NCI-H128 (cell line): ENCODE data around the gene KHDRBS1.
"Not testable (repeated sequence)": the region's sequence is repeated elsewhere in the genome, so short reads cannot be mapped to it uniquely, and the experiment has no call there.

ENCODE experiments used
- DNase-seq: peaks from one replicate; lab custom pipeline; 2025; ENCODE audit not compliant: unreplicated experiment; lab: John Stamatoyannopoulos, UW

The KHDRBS1 gene

DNA sequence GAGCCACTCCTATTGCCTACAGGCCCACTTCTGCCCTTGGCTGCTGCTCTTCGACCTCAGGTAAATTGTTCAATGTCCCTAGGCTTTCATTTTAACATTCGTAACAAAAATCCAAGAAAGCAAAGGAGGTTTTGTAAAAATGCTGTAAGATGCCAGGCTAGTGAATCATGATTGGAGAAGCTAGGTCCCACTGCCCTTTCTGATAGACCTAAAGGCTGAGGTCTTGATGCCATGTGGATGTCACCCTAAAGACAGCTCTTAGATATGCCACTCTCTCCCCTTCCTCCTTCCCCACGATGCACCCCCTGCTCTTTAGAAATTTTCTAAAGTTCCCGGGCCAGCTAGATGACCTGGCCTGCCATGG lies 49.2 kb downstream of the KHDRBS1 start:
- DNase-seq = no peak

DNA sequence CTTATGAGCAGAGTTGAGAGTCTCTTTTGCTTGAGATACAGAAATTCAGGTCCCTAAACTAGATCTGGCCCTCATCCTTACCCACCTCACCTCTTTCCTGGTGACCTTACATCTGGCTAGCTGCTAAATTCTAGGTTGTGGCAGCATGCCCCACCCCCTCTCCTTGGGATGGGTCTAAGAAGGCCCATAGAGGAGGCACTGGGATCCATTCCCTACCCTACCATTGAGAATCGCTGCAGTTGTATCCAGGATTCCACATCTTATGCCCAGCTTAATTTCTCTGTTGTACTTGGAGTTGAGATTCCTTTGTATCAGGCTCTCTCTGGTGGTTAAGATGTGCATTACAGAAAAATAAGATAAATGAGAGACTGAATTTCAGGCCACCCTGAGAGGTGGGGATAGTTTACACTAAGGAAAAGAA lies 49.6 kb downstream of the KHDRBS1 start:
- DNase-seq = peak; percentile 38

- not testable (repeated sequence) for DNase-seq
These were observed 52.2 kb downstream of the KHDRBS1 start for GRCh38 chr1:32065613-32066488.

DNA sequence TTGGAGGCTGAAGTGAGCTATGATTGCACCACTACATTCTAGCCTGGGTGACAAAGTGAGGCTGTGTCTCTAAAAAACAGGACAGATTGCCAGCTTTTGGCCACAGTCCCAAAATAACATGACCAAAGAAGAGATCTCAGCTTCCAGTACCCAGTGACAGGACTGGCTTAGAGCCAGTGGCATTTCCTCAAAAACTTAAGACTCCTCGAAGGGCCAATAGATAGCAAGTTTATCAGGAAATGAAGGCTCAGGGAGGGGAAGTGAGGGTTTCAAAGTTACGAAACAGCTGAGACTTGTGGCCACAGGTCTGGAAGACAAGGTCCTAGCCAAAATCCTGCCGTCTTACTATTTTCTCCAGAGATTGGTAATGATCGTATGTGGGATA lies 52.8 kb downstream of the KHDRBS1 start:
- no peak for DNase-seq

DNA sequence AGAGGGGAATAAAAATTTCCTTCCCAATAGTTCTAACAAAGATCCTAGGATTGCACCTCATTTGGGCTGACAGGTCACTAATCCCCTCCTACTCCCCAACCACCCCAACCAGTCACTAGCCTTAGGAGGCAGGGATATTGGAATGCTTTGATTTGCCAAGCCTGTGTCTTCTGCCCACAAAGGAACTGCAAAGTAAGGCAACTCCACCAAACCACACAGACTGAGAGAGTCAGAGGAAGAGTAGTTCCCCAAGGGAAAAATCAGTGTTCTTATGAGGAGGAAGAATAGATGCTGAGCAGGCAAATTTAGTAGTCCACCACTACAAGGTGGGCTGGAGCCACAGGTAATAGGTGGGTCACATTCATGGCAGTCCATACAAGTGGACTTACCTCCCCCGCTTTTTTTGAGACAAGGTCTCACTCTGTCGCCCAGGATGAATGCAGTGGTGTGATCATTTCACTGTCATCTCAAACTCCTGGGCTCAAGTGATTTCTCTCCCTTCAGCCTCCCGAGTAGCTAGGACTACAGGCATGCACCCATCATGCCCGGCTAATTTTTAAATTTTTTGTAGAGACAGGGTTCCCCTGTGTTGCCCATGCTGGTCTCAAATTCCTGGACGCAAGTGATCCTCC lies 55.4 kb downstream of the KHDRBS1 start:
- no peak for DNase-seq

DNA sequence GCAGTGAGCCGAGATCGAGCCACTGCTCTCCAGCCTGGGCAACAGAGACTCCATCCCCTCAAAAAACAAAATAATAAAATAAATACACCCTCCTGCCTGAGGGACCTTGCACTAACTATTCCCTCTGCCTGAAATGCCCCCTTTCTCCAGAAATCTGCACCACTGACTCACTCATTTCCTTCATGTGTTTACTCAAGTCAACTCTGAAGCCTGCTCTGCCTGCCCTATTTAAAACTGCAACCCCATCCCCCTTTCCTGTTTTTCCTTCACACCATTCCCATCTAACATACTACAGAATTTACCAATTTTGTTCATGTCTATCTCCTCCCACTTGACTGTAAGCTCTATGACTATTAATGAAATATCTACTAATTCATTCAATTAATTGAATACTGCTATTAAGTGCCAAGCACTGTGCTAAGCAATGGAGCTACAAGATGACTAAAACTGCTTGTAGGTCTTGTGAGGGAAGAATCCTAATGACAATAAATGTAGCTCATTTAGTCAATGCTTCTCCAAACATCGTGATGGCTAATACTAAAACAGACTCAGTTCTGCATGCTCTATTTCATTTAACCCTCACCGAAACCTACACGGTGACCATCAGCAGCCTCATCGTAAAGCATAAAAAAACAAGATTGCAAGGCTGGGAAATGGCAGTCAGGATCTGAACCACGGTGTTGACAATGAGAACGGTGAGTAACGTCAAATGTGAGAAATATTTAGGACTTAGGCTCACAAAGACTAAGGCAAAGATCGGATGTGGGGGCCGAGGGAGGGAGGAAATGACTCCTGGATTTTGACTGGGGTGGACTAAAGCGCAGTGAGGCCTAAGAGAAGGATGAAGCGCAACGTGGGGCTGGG lies 58.3 kb downstream of the KHDRBS1 start:
- no peak for DNase-seq

GRCh38 chr1:32072622-32073298 lies 59.1 kb downstream of the KHDRBS1 start, which contains the start of gene TMEM39B:
TSS of gene TMEM39B (plus strand) at chr1:32072939. CDS start at chr1:32073048, 109 bp downstream.
- peak; percentile 97 for DNase-seq

DNA sequence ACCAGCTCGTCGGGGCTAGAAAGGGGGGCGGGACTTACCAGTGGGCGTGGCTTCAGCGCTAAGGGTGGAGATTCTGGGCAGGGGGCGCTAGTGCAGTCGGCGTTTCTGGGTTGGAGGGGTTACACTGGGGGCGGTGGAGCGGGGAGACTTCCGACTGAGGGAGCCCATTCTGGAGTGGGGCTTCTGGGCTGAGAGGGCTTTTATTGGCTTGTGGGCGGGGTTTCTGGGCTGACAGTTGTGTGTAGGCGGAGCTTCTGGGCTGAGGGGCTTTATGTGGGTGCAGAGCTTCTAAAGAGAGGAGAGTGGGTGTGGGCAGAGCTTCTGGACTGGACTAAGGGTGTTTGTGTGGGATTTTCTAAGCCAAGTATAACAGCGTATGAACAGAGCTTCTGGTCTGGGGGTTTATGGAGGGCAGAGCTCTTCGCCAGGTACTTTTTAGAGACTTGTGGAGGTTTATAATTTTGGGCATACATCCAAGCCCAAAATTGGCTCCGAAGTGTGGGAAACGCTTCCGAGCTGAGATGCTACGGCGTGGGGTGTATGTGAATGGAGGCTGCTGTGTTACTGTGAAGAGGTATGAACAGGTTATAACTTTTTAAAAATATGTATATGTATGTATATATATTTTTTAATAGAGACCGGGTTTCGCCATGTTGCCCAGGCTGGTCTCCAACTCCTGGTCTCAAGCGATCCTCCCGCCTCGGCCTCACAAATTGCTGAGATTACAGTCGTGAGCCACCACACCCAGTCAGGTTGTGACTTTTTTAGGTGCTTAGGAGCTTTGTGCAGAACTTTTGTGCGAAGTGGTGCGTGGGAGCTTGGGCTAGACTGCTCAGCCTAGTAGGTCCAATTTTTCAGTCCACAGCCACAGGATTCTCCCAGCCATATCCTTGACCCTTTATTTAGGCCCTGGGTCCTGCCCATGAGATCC lies 59.9 kb downstream of the KHDRBS1 start:
- DNase-seq = peak; percentile 92

- no peak for DNase-seq
These were observed 61.2 kb downstream of the KHDRBS1 start for GRCh38 chr1:32074841-32075240.

DNA sequence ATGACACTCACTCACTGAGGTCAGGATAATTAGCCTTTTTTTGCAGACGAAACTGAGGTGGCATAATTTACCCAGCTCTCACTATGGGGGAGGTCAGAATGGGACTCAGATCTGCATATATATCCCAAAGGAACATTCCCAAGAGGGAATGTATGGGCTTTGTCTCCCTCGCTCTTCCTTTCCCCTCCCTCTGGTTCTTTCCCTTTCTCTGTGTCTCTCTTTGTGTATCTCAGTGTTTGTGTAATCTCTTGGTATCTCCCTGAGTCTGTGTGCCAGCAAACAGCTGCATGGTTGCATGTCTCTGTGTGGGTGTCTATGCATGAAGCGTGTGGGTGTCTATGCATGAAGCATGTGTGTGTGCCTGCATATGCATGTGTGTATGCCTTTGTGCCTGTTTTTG lies 63.8 kb downstream of the KHDRBS1 start:
- DNase-seq = no peak

DNA sequence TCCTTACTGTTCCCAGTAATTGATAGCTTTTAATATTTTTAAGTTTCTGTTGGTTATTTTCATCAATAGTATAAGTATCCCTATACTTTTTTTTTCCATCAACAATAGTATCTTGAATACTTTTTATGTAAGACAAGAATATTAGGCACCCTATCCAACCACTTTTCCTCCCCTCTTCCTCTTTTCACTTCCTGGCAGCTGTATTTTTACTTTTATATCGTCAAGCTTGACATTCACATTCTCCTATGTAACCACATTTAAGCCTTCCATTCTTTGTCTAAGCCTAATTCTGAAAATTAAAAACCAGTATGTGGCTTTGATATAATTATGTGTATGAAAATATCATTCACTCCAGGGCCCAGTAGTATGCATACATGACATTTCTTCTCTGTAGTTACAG lies 68.4 kb downstream of the KHDRBS1 start:
- no peak for DNase-seq

- DNase-seq = not testable (repeated sequence)
These were observed 72.7 kb downstream of the KHDRBS1 start for GRCh38 chr1:32086381-32086780.

- no peak for DNase-seq
These were observed 77.5 kb downstream of the KHDRBS1 start for GRCh38 chr1:32091176-32091575.

- no peak for DNase-seq
These were observed 77.9 kb downstream of the KHDRBS1 start for GRCh38 chr1:32091591-32091990.
